NCI-H187 treated with DMSO at 0.1 percent for 48 hours (cell line): Measurements from ENCODE around the gene NACAD.

Experiments
- DNase-seq: peaks from one replicate; lab custom pipeline; 2025; lab: John Stamatoyannopoulos, UW

The NACAD gene

DNA sequence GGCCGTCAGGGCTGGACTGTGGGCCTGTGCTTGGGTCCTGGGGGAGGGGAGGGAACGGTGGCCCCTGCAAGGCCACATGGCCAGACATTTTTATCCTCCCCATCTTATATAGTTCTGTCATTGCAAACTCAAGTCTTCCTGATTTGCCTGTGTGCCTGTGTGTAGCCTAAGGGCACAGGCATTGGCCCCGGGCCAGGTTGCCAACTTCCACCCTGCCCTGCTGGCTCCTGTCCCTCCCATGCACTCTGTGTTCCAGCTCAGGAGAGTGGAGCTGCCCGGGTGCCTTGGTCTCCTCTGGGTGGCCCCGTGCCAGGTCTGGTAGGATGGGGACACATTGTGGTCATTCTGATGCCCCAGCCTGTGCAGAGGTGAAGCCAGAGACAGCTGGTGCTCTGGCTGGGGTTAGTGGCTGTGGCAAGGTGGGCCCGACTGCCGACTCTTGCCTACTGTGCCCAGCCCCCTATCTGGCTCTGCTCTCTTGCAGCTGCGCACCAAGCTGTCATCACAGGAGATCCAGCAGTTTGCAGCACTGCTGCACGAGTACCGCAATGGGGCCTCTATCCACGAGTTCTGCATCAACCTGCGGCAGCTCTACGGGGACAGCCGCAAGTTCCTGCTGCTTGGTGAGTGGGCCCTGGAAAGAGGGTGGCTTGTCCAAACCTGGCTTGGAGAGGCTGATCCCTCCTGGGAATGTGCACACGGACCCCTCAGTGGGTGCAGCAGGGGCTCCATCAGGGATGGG lies 14.8 kb downstream of the NACAD start:
- no peak for DNase-seq

DNA sequence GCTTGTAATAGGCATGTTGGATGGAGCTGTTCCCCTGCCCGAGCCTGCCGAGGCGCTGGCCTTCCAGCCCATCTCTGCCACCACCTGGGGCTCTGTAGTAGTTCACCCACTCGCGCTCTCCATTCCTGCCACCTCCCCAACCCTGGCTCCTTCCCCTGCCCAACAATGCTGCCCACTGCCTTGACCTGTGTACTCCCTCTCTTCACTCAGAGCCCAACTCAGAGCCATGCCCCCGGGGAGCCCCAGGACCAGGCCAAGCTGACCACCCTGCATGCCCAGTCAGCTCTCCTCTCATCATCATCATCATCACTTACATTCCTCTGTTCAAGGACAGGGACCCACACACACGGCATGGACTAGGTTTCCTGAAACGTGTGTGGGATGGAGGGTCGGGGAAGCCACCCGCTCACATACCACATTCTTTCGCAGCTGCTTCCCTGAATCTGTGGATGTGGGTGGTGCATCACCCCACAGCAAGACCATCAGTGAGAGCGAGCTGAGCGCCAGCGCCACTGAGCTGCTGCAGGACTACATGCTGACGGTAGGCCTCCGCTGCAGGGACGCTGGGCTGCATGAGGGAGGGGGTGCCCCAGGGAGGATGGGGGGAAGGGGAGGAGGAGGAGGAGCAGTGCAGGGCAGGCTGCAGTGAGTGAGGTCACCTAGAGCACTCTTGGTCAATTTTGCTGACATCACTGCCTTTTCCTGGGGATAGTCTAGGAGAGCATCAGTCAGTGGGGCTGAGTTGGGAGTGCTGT lies 15.6 kb downstream of the NACAD start:
- no peak for DNase-seq

DNA sequence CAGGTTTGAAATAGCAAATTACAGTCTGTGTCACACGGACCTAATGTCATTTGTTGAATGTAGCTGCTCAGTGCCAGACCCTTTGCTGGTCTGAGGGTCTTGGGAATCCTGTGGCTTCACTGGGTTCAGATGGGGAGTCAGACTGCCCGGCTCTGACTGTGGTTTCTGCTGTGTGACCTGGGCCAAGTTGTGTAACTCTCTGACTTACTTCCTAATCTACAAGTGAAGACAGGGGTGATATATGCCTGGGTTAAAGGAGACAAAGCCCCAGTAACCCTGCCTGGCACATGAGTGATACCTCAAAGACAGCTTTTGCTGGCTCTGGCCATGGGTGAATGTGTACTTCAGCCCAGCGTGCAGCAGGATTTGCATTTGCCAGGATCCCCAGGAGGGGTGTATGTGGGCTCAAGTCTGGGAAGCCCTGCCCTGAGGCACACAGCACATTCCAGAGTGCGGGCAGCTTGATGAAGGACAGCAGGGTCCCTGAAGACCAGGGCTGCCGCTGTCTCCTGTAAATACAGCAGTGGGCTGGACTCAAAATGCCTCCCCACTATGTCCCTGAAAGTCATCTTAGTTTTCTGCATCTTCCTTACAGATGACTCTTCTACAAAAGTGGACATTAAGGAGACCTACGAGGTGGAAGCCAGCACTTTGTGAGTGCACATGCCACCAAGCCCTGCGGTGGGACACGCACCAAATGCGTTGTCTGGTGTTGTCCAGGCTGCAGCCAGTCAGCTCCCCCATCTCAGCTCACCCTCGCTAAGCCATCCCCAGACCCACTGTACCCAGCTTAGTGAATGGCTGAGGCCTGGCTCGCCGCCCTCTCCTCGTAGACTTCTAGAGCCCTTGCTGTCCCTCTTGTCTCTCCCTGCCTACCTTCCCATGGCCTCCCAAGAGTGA lies 16.4 kb downstream of the NACAD start:
- no peak for DNase-seq

DNA sequence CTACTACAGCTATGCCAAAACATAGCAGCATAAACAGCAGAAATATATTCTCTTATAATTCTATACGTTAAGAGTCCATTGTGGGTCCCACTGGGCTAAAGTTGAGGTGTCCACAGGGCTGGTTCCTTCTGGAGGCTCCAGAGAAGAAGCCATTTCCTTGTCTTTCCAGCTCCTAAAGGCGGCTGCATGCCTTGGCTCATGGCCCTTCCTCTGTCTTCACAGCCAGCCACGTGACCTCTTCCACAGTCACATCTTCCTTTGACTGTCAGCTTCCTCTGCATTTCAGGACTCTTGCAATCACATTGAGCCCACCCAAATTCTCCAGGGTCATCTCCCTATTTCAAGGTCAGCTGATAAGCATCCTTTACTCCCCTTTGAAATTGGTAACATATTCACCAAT lies 17.2 kb downstream of the NACAD start:
- no peak for DNase-seq

DNA sequence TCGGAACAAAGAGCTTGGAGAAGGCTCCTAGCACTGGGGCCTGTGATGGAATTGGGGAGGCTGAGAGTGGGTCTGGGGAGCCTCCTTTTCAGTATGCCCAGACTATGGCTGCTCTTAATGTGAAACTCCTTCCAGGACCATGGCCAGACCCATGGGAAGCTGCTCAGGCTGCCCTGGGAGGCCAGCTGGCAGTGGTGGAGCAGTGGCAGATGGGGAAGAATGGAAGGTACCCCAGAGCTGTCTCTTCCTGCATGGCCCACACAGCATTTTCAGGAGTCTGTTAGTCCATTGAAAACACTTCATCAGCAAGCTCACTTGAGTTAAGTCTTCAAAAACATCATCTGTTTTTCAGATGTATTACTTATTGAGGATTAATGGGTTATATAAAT lies 18.5 kb downstream of the NACAD start:
- no peak for DNase-seq

DNA sequence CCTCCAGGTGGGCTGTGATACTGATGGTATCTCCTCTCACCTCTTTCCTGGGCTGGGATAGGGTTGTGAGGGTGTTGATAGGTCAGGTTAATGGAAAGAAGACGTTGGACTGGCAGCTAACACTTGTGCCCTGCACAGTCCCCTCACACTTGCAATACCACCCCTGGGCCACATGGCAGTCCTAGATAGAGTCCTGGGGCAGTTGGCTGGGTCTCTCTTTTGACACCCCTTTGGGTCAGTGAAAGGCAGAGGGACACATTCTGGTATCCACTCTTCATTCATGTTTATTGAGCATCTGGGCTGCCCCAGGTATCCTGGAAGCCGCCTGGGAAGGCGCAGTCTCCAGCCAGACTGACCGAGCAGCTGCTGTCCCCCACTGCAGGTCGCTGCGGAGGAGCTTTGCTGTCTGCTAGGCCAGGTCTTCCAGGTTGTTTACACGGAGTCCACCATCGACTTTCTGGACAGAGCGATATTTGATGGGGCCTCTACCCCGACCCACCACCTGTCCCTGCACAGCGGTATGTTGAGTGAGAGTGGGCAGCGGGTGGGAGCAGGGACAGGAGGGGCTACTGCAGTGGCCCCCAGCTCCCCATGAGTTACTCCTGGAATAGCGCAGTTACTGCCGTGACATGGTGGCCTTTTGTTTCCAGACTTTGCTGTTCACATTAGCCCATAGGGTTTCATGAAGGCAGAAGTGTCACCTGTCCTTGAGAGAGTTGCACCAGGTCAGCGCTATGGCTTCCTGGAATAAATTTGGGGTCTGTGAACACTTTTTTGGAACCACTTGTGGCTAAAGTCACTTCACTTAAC lies 19.1 kb downstream of the NACAD start:
- DNase-seq = no peak

DNA sequence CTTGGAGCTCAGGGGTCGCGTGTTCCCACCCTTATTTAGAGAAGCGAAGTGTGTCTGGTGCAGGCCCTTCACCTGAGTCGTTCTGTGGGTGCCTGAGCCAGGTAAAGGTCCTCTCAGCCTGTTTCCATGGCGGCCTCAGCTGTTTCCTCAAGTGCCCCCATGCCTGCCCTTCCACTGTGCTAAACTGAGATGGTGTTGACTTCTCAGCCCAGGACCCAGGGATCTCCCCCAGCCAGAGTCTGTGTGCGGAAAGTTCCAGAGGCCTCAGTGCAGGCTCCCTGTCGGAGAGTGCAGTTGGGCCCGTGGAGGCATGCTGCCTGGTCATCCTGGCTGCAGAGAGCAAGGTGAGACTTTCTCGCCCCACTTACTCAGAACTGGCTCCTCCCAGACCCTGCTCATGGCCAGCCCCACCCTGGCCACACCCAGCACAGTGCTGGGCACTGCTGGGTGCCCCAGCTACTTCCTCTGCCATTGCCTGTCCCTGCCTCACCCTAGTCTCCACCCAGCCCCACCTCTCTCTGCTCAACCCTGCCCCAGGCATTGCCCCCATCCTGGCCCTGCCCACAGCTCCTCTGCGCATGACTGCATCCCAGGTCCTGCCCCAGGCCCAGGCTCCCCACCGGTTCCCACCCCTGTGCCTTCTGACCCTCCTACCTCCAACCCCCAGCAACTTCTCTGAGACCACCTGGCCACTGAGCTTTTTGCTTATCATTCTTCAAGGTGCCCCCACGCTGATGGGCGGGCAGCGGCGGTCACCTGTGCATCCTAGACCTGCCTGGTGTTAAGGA lies 20.3 kb downstream of the NACAD start:
- no peak for DNase-seq

DNA sequence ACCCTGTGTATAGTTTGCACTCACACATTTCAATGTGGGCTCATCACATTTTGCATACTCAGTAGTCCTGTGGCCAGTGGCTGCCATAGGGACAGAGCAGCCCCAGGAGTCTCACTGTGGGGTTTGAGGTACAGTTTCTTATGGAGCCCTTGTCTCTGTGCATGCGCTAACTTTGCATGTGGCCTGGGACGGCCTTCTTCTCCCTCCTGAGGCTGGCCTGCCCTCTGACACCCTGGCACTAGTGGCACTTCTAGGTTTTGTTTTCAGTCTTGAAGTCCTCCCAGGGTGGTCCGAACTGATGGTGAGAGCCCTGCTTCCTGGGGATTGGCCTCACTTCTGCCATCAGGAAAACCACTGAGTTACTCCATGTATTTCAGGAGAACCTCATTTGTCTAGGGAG lies 21.2 kb downstream of the NACAD start:
- DNase-seq = no peak

DNA sequence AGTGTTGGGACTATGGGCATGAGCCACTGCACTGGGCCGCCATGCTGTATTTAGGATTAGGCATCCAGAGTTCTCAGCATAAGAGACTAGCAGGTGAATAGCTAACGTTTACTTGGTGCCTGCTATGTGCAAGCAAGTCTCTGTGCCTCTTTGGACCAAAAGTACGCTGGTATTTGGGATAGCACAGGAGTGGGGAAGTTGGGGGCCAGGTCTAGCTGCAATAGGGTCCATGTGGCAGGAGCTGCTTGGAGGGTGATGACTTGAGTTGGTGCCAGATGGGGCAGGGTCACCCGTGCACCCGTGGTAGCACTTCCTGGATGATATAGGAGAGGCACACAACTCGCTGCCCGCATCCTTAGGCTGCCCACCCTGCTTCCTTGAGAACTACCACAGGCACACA lies 22.4 kb downstream of the NACAD start:
- DNase-seq = no peak

DNA sequence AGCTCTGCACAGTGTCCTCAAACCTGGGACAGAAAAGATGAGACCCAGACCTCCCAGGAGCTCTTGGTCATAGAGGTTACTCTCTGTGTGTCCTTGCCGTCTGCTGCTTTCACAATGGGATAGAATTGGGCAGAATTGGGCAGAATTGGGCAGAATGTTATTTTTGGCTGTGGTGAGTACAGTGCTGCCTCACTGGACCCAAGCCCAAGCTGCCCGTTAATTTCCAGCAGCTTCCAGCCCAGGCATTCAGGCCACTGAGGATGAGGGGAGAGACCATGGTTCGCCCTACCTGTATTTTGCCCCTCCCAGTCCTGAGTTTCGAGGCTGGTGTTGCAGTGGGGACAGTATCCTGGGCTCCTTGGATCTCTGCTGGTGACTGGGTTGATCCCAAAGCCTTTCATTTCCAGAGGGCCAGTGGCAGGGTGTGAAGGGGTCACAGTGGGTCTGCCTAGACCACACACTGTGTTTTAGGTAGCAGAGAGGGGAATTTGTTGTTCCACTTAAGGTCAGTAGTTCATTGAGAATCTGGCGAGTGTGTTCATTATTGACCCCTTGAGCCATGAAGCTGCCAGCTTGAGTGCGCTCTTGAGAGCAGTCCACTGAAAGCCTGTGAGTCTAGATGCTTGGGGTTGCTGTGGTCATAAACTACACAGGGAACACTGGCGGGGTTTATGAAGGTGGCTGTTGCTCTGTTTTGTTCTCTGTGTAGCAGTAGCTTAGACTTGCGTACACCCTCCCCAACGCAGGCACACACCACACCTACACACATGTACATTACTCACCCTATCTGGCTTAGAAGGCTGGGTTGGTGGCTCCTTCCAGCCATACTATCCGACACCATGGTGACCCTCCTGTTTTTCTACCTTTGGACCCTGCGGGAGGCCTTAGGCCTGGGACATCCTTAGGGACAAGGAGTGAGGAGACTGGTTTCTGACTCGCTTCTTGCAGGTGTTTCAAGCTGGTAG lies 23.5 kb downstream of the NACAD start:
- no peak for DNase-seq

DNA sequence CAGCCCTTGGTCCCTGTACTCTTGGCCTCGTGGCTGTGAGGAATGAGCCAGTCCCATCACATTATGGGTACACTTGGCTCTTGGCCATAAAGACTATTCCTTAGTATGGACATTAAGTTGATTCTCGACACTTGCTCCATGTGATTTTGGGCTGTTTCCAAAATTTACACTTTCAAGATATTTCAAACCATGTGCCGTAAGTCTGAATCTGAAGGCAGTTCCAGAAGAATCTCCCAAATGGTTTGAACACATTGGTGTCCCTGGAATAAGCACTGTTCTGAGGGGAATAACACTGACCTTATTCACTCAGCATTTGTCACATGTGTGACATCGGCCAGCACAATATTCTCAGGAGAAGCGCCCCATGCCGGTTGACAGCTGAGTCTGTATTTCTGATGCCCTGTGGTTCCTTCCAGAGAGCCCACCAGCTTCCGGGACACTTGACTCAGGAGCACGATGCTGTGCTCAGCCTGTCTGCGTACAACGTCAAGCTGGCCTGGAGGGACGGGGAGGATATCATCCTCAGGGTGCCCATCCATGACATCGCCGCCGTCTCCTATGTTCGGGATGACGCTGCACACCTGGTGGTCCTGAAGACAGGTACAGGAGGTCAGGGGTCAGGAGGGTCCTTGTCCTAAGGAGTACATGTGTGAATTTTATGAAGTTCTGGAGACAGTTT lies 24.6 kb downstream of the NACAD start:
- no peak for DNase-seq

DNA sequence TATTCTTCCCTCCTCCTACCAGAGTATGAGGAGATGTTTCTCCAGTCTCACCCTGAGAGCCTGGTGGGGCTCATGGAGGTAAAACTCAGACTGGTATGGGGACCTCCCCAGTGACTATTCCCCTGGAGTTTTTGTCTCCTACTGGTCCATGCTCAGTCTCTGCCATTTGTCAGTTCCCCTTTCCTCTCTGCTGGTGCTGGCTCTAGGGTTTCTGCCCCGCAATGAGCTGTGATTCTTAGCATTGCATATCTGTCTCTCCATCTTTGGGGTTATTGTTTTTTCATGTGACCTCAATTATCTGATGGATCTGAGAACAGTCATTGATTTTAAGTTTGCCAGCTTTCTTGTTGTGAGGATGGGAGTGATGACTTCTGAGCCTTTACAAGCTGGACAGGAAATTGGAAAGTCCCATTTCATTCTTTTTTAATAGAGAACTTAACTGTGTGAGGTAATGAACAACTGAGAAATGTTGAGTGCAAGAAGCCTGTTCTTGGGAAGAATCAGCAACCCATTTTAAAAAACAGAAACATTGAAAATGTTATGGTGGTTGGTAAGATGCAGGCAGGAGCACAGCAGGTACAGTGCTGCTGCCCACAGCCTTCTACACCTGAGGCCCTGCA lies 26.9 kb downstream of the NACAD start:
- no peak for DNase-seq

DNA sequence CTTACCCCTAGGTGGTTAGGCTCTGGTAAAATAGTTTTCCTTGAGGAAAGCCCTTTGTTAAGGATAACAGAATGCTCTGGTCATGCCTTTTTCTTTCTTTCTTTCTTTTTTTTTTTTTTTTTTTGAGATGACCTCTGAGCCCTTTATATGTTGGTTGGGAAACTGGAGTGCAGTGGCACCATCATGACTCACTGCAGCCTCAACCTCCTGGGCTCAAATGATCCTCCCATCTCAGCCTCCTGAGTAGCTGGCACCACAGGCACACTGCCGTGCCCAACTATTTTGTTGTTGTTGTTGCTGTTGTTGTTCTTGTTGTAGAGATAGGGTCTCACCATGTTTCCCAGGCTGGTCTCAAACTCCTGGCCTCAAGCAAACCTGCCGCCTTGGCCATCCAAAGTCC lies 27.4 kb downstream of the NACAD start:
- DNase-seq = no peak

DNA sequence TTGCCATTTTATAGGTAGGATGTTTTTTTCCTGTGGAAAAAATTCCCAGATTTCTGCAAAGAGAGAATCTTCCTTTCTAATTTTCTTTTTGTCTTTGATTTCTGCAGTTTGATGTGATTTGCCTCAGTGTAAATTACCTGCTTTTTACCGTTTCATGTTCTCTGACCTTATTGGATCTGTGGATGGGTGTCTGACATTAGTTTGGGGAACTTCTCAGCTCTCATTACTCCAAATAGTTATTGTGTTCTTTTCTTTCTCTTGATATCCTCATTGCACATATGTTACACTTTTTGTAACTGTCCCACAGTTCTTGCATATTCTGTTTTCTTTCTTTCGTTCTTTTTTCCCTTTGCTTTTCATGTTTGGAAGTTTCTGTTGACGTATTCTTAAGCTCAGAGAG lies 28.5 kb downstream of the NACAD start:
- no peak for DNase-seq

DNA sequence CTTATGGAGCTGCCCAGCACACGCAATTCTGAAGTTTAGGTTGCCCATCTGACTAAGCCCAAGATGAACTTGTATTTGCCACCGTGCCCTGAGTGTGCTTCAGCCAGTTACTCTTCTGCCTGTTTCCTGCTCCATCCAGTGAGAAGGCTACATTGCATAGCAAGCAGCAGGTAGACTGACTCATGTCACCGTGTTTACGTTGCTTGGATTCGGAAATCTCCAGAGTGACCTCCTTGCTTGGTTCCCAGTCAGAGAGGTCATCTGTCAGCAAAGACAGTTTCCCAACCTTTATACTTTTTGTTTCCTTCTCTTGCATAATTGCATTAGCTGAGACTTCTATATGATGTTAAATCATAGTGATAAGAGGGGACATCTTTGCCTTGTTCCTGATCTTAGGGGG lies 30.9 kb downstream of the NACAD start:
- DNase-seq = no peak

DNA sequence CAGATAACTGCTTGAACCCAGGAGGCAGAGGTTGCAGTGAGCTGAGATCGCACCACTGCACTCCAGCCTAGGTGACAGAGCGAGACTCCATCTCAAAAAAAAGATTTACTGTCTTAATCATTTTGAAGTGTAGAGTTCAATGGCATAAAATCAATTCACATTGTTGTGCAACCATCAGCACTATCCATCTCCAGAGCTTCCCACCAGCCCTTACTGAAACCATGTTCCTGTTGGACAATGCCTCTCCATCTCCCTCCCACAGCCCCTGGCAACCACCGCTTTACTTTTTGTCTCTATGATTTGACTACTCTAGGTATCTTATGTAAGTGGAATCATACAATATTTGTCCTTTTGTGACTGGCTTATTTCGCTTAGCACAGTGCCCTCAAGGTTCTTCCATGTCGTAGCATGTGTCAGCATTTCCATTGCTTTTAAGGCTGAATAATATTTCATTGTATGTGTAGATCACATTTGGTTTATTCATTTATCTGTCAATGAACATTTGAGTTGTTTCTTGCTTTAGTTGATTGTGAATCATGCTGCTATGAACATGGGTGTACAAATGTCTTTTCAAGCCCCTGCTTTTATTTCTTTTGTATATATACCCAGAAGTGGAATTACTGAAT lies 33.1 kb downstream of the NACAD start:
- no peak for DNase-seq

DNA sequence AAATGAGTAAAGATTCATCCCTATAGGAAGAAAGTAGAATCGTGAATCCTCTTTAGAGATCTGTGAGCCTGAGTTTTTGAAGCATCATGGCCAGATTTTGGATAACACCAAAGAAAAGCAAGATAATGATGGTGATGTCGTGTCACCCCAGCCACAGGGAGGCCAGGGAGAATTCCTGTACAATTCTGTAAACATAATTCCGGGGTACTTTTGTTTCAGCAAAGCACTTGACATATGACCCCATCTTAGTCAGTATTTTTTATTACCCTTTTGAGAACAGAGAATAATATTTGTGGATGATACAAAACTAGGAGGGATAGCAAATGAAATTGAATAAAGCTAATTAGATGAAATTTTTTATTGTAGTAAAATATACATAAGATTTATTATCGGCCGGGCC lies 33.8 kb downstream of the NACAD start:
- no peak for DNase-seq

DNA sequence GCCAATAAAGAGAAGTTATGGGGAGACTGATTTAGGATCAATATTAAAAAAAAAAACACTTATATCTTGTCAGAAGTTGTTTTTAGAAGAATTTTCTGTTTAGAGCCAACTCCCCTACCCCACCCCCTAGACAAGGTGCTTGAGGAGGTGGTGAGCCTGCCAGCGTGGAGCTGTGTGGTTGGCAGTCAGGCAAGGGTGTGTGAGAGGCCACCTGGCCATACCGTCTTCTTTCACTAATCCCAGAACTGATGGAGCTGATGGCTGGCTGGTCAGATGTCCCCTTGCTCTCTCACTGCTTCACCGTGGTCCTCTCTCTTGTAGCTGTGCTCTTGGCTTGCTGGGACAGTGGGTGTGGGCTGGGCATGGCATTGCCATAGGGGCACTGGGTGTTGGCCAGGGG lies 34.3 kb downstream of the NACAD start:
- DNase-seq = no peak
